Caco-2 (cell line): ENCODE results near the gene GNAQ. TPM values are rescaled to one million over a fixed set of nuclear protein-coding genes. Genes with fewer than 3 reads are reported as not detected.

Source experiments
- BruUV-seq: library from RNA; stranded (reverse); fragments of 400-500 nt; replicated peaks from 2 replicates; lab custom pipeline; 2021; lab: Mats Ljungman, UMichigan
- CTCF ChIA-PET: fragments of 300-600 bp; sonication (Branson Sonifier 250); formaldehyde crosslinking; loops from one replicate; lab custom pipeline; 2022; ENCODE audit warnings: antibody characterized with exemption; lab: Charles Lee
- POLR2A ChIA-PET: fragments of 300-600 bp; sonication (Branson Sonifier 250); formaldehyde crosslinking; loops from one replicate; lab custom pipeline; 2022; ENCODE audit warnings: antibody characterized with exemption; lab: Charles Lee
- DNase-seq, 2 experiments: peaks; one replicate each; pipeline versions ENCODE4 v3.0.0 to v3.0.0-alpha.2; 2020 to 2022
- H3K27me3 ChIP-seq: replicated peaks from 2 replicates; pipeline ENCODE4 v1.6.0; 2011; ENCODE audit warnings: low read length; ENCODE audit not compliant: control insufficient read depth, insufficient read depth
- H3K36me3 ChIP-seq: 2 replicates; pipeline ENCODE4 v1.5.1; 2011; ENCODE audit warnings: low read length; ENCODE audit not compliant: control insufficient read depth, insufficient read depth
- H3K4me1 ChIP-seq: fragments of 250-450 bp; sonication (Bioruptor Pico); 2 replicates; pipeline ENCODE4 v1.5.1; 2020; ENCODE audit warnings: mild to moderate bottlenecking
- H3K4me3 ChIP-seq: 2 replicates; pipeline ENCODE4 v1.5.1; 2011; ENCODE audit warnings: low read depth, mild to moderate bottlenecking, control low read depth, low read length
- H3K9me3 ChIP-seq: fragments of 250-450 bp; sonication (Bioruptor Pico); 2 replicates; pipeline ENCODE4 v1.5.1; 2020; ENCODE audit warnings: mild to moderate bottlenecking, moderate library complexity
- H3K27ac Mint-ChIP-seq: one replicate; pipeline ENCODE4 v1.8.0; 2022; ENCODE audit warnings: mixed read lengths; ENCODE audit not compliant: unreplicated experiment
- H3K27me3 Mint-ChIP-seq: one replicate; pipeline ENCODE4 v1.8.0; 2022; ENCODE audit warnings: mixed read lengths; ENCODE audit not compliant: insufficient read depth, unreplicated experiment
- H3K36me3 Mint-ChIP-seq: one replicate; pipeline ENCODE4 v1.8.0; 2022; ENCODE audit warnings: mild to moderate bottlenecking, mixed read lengths; ENCODE audit not compliant: insufficient read depth, unreplicated experiment
- H3K4me1 Mint-ChIP-seq: one replicate; pipeline ENCODE4 v1.8.0; 2022; ENCODE audit warnings: low read depth, mixed read lengths; ENCODE audit not compliant: unreplicated experiment
- H3K4me3 Mint-ChIP-seq: one replicate; pipeline ENCODE4 v1.8.0; 2022; ENCODE audit warnings: mild to moderate bottlenecking, moderate library complexity, mixed read lengths; ENCODE audit not compliant: unreplicated experiment
- H3K9me3 Mint-ChIP-seq: one replicate; pipeline ENCODE4 v1.8.0; 2022; ENCODE audit warnings: mixed read lengths; ENCODE audit not compliant: unreplicated experiment
- intact Hi-C: fragments of 100-400 bp; cut with micrococcal nuclease; formaldehyde crosslinking; loops from one replicate; pipeline ENCODE4 v1.10.0; 2022; ENCODE audit not compliant: unreplicated experiment
- total RNA-seq: library from RNA; stranded (reverse); gene quantifications from 2 replicates; pipeline ENCODE4 v1.2.3, GENCODE V29; 2022
- TF ChIP-seq, protein P1 (sequence below), 2 experiments: fragments of 200-600 bp in 1 of 2; IDR thresholded peaks; 1 replicate in 1 of 2; 2 replicates in 1 of 2; pipeline versions ENCODE4 v1.5.1 to v1.8.0; 2011 to 2022; ENCODE audit warnings: antibody characterized with exemption in 1 of 2, control low read depth in 1 of 2, inconsistent platforms in 1 of 2, low read depth in 1 of 2, low read length in 1 of 2, mild to moderate bottlenecking in 1 of 2, moderate library complexity in 1 of 2; ENCODE audit not compliant: insufficient read depth in 1 of 2, severe bottlenecking in 1 of 2, unreplicated experiment in 1 of 2

The GNAQ gene
- total RNA-seq, 1 experiment from 2014 or later = 10.1 TPM

DNA sequence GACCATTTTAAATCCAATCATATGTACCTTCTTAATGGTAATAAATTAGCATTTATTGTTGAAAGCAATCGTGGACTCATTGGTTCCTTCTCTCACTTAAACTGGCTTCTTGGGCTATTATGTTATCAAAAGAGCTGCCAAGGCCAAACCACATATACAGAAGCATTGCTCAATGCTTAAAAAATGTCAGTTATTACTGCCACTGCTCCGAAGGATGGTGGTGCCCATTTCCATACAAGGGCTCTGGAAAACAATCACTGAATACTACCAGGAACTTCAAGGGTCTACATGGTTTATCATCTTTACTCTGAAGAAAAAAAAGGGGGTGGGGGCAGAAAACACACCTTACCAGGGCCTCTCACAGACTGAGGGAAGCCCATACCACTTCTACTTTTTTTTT lies 104.3 kb downstream of the GNAQ start:
- intact Hi-C loops = no loop called here
- no peaks in the 10 kb centered on the region for H3K27me3 Mint-ChIP-seq
- ChIA-PET POLR2A (no interaction called here), CTCF (no interaction called here)
- H3K36me3 ChIP-seq = no peaks in the 10 kb centered on the region
- no peak overlapping the region for H3K4me3 Mint-ChIP-seq
- no peaks in the 10 kb centered on the region for H3K4me1 Mint-ChIP-seq
- no peak overlapping the region for H3K4me3 ChIP-seq
- no peaks in the 10 kb centered on the region for H3K27me3 ChIP-seq
- BruUV-seq = no TSS peak
- TF ChIP-seq, protein P1, sequence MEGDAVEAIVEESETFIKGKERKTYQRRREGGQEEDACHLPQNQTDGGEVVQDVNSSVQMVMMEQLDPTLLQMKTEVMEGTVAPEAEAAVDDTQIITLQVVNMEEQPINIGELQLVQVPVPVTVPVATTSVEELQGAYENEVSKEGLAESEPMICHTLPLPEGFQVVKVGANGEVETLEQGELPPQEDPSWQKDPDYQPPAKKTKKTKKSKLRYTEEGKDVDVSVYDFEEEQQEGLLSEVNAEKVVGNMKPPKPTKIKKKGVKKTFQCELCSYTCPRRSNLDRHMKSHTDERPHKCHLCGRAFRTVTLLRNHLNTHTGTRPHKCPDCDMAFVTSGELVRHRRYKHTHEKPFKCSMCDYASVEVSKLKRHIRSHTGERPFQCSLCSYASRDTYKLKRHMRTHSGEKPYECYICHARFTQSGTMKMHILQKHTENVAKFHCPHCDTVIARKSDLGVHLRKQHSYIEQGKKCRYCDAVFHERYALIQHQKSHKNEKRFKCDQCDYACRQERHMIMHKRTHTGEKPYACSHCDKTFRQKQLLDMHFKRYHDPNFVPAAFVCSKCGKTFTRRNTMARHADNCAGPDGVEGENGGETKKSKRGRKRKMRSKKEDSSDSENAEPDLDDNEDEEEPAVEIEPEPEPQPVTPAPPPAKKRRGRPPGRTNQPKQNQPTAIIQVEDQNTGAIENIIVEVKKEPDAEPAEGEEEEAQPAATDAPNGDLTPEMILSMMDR (IDR thresholded peaks at IDR 0.05; ENCODE audit: insufficient read depth in 1 of 2, low read depth in 1 of 2, low read length in 1 of 2, severe bottlenecking in 1 of 2, unreplicated experiment in 1 of 2) = no peak
- H3K27ac Mint-ChIP-seq = no peak overlapping the region
- H3K4me1 ChIP-seq = no peaks in the 10 kb centered on the region
- H3K9me3 ChIP-seq = no peaks in the 10 kb centered on the region
- H3K9me3 Mint-ChIP-seq = no peaks in the 10 kb centered on the region
- H3K36me3 Mint-ChIP-seq = no peaks in the 10 kb centered on the region
- no peak for DNase-seq

DNA sequence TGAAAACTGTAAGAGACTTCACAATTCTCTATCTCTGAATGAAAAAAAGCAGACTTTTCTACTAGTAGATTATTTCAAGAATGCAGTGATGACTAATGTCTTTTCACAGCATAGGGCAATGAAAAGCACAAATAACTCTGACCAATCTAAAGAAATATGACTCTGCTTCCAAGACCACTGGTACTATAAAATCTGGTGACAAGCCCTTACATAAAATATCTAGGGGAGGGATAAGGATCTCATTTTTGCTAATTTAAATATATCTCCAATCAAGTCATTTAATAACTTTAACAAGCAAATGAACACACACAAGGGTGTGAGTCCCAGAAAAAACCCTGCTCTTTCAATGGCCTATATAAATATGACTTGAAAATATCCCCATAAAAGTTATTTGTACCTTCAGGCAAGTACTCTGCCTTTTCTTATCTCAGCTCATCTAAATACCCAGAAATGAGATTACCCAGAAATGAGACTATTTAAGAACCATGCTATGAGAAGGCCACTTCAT lies 105.2 kb downstream of the GNAQ start:
- TF ChIP-seq, protein P1 (IDR thresholded peaks at IDR 0.05; ENCODE audit: insufficient read depth in 1 of 2, low read depth in 1 of 2, low read length in 1 of 2, severe bottlenecking in 1 of 2, unreplicated experiment in 1 of 2) = no peak
- Mint-ChIP-seq H3K4me3 (no peak overlapping the region), H3K27me3 (no peaks in the 10 kb centered on the region), H3K27ac (no peak overlapping the region), H3K9me3 (no peaks in the 10 kb centered on the region), H3K4me1 (no peaks in the 10 kb centered on the region), H3K36me3 (no peaks in the 10 kb centered on the region)
- Histone ChIP-seq H3K4me3 (no peak overlapping the region), H3K36me3 (no peaks in the 10 kb centered on the region), H3K9me3 (no peaks in the 10 kb centered on the region), H3K27me3 (no peaks in the 10 kb centered on the region), H3K4me1 (no peaks in the 10 kb centered on the region)
- CTCF ChIA-PET = no interaction called here
- DNase-seq = no peak
- intact Hi-C loops = no loop called here
- POLR2A ChIA-PET = no interaction called here
- BruUV-seq = no TSS peak

DNA sequence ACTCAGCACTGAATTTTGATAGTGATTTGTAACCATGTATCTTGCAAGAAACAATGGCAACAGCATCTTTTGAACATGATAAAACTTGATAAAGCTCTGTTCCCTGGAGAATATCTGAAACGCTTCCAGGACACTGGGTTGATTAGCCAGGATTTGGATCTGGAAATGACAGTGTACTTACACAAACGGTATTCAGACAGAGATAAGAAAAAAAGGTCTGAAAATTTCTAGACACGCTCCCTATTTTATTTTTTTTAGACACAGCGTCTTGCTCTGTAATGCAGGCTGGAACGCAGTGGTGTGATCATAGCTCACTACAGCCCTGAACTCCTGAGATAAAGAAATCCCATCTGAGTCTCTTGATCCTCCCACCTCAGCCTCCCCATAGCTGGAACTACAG lies 109.0 kb downstream of the GNAQ start:
- Mint-ChIP-seq H3K9me3 (no peaks in the 10 kb centered on the region), H3K4me1 (no peaks in the 10 kb centered on the region), H3K36me3 (no peaks in the 10 kb centered on the region), H3K27me3 (no peaks in the 10 kb centered on the region), H3K4me3 (no peak overlapping the region), H3K27ac (no peak overlapping the region)
- ChIA-PET POLR2A (no interaction called here), CTCF (no interaction called here)
- no peaks in the 10 kb centered on the region for H3K4me1 ChIP-seq
- DNase-seq = no peak
- BruUV-seq = no TSS peak
- TF ChIP-seq, protein P1 (IDR thresholded peaks at IDR 0.05; ENCODE audit: insufficient read depth in 1 of 2, low read depth in 1 of 2, low read length in 1 of 2, severe bottlenecking in 1 of 2, unreplicated experiment in 1 of 2) = no peak
- no peaks in the 10 kb centered on the region for H3K9me3 ChIP-seq
- no peaks in the 10 kb centered on the region for H3K27me3 ChIP-seq
- H3K4me3 ChIP-seq = no peak overlapping the region
- H3K36me3 ChIP-seq = no peaks in the 10 kb centered on the region
- intact Hi-C loops = no loop called here
